HT-29 (cell line): Measurements from ENCODE around the gene WDR59. TPM values are rescaled to one million over a fixed set of nuclear protein-coding genes. Genes with fewer than 3 reads are reported as not detected.
"Not testable (repeated sequence)": the region's sequence is repeated elsewhere in the genome, so short reads cannot be mapped to it uniquely, and the experiment has no call there.

Experiments used
- DNase-seq: peaks from one replicate; pipeline ENCODE4 v3.0.0-alpha.2; 2015; ENCODE audit warnings: low spot score
- total RNA-seq: library from RNA; depleted of rRNA; stranded (reverse); fragments of >200 nt; shearing (Covaris generic); gene quantifications from 2 replicates; pipeline ENCODE4 v1.2.3, GENCODE V29; 2014

Gene WDR59
- total RNA-seq, 1 experiment from 2014 or later, result 15.7 TPM

DNA sequence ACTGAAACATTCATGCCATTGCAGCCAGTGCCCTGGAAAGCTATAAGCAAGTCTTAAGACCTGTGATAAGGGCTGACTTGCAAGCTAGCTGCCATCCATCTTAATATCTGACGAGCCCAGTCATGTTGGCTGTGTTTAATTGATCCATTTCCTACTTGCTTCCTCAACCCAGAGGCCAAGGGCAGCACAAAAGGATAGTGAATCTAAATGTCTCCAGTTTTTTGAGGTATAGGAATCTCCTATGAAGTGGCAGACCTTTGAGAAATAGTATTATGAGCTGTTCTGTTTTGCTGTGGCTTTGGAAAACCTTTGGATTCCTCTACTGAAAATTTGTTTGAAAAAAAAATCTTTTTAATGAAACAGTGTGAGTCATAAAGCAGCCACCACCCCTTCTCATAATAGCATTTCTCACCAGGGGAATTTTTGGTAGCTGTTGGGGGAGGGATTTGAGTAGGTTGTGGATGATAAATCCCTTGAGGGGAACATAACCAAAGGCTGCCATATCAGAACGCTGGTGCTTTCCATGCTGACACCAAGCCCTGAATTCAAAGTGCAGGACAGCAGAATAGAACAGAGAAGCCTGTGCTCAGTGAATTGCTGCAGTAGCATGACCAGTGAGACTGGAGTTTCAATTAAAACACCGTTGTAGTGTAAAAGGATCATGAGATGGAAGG lies 26.8 kb upstream of the WDR59 start:
- DNase-seq, result no peak

- DNase-seq, result no peak
Measured at GRCh38 chr16:75010427-75010826, 25.5 kb upstream of the WDR59 start.

- no peak for DNase-seq
Measured at GRCh38 chr16:75007443-75007842, 22.5 kb upstream of the WDR59 start.

- DNase-seq, result no peak
Measured at GRCh38 chr16:75005697-75006096, 20.8 kb upstream of the WDR59 start.

DNA sequence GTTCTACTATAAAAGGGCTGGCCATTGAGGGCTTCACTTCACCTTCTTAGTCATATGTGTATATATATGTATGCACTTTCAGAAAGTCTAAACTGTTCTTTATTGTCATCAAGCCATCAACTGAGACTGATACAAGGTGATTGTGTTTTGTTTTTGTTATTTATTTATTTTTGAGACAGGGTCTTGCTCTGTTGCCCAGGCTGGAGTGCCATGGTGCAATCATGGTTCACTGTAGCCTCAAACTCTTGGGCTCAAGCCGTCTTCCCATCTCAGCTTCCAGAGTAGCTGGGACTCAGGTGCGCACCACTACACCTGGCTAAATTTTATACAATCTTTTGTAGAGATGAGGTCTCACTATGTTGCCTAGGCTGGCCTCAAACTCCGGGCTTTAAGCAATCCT lies 19.5 kb upstream of the WDR59 start:
- no peak for DNase-seq

- DNase-seq, result no peak
Measured at GRCh38 chr16:75003931-75004330, 19.0 kb upstream of the WDR59 start.

DNA sequence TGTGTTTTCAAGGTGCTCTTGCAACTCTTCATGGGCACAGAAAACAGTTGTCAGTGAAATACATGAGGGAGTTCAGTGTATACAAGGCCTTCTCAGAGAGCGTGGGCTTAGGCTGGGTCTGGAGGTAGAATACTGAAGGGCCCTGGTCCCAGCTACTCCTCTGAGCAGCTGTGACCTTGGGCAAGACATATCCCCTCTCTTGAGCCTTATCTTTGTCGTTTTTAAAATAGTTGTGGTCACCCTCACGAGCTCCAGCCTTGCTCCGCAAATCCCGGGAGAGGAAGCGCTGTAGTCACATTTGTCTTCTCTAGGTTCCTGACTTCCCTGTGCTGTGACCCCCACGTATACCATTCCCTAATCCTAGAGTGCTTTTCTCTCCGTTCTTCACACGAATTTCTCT lies 17.6 kb upstream of the WDR59 start:
- no peak for DNase-seq

- DNase-seq, result no peak
Measured at GRCh38 chr16:75000481-75001081, 15.7 kb upstream of the WDR59 start.

DNA sequence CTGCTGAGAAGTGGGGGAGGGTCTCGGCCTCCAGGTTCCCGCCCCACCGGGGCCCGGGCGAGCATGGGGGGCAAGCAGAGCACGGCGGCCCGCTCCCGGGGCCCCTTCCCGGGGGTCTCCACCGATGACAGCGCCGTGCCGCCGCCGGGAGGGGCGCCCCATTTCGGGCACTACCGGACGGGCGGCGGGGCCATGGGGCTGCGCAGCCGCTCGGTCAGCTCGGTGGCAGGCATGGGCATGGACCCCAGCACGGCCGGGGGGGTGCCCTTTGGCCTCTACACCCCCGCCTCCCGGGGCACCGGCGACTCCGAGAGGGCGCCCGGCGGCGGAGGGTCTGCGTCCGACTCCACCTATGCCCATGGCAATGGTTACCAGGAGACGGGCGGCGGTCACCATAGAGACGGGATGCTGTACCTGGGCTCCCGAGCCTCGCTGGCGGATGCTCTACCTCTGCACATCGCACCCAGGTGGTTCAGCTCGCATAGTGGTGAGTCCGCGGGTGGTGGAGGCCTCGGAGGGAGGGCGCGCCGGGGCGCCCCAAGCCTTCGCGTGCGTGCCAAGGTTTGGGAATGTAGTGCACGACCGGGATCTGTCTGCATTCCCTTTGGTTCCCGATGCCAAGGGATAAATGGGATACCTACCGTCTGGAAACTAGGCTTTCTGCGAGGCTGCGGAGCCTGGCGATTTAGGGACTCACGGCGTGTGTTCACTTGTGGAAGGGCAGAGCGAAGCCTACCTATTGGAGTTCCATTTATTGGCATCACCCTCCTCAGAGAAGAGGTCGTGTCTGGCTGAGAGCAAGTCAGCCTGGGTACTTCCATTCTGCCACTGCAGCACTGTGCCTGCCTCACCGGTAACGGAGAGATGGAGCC lies 14.9 kb upstream of the WDR59 start:
- no peak for DNase-seq

- no peak for DNase-seq
Measured at GRCh38 chr16:74999219-74999608, 14.3 kb upstream of the WDR59 start.

GRCh38 chr16:74998481-74999218 lies 13.7 kb upstream of the WDR59 start, which contains the start of gene ZNRF1:
Gene ZNRF1 (plus strand): TSS chr16:74999024. CDS start chr16:74999672, 648 bp downstream.
- DNase-seq, result peak; percentile 86

DNA sequence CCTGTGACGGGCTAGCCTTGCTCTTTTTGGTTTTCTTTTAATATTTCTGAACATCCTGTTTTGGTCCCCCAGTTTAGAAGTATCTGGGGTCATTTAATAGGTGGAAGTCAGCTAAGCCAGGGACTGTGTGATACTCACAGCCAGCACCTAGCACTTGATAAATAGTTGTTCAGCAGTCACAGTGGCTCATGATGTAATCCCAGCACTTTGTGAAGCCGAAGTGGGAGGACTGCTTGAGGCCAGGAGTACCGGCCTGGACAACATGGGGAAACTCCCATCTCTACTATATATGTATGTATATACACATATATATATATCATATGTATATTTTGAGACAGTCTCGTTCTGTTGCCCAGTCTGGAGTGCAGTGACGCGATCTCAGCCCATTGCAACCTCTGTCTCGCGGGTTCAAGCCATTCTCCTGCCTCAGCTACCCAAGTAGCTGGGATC lies 12.1 kb upstream of the WDR59 start:
- no peak for DNase-seq

GRCh38 chr16:74995986-74996385 lies 11.1 kb upstream of the WDR59 start:
- no peak for DNase-seq

GRCh38 chr16:74991593-74992403 lies 6.9 kb upstream of the WDR59 start:
- DNase-seq, result no peak

DNA sequence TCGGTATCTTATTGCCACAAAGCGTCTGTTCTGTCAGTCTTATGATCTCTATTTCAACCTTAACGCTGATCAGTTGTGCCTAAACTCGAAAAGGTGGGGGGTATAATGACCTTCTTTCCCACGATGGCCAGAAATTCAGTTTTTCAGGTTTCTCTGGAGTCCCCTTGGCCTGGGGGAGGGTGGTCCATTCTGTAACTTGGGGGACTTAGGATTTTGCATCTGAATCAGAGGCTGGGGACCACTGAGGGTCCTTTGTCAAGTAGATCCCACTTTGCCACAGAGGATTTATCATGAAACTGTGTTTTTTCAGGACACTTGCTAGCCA lies 6.3 kb upstream of the WDR59 start:
- DNase-seq, result no peak

- DNase-seq, result no peak
Measured at GRCh38 chr16:74990832-74991231, 5.9 kb upstream of the WDR59 start.

- not testable (repeated sequence) for DNase-seq
Measured at GRCh38 chr16:74989864-74990263, 4.9 kb upstream of the WDR59 start.

DNA sequence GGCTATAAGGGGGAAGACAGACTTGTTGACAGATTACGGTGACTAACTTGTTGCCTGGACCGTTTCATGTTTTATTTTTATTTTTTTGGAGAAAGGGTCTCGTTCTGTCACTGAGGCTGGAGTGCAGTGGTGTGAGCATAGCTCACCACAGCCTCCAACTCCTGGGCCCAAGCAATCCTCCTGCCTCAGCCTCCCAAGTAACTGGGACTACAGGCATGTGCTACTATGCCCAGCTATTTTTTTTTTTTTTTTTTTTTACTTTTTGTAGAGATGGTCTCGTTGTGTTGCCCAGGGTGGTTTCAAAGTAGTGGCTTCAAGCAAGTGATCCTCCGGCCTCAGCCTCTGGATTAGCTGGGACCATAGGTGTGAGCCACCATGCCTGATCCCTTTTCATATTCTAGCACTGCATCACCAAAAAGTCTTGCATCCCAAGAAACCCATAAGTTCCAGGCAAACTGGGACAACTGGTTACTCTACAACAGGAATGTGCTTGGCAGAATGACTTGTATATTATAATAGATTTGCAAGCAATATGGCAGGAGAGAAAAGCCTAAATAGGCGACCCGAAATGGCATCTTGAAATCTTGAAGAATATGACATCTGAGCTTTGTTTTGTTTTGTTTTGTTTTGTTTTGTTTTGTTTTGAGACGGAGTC lies 2.2 kb upstream of the WDR59 start:
- no peak for DNase-seq

GRCh38 chr16:74984194-74984528 lies 762 bp downstream of the WDR59 start:
- no peak for DNase-seq

GRCh38 chr16:74982256-74982655 lies 2.7 kb downstream of the WDR59 start:
- DNase-seq, result no peak

GRCh38 chr16:74975591-74975990 lies 9.3 kb downstream of the WDR59 start:
- no peak for DNase-seq
